ENCODE results near the gene SLFN12L.

The SLFN12L gene

DNA sequence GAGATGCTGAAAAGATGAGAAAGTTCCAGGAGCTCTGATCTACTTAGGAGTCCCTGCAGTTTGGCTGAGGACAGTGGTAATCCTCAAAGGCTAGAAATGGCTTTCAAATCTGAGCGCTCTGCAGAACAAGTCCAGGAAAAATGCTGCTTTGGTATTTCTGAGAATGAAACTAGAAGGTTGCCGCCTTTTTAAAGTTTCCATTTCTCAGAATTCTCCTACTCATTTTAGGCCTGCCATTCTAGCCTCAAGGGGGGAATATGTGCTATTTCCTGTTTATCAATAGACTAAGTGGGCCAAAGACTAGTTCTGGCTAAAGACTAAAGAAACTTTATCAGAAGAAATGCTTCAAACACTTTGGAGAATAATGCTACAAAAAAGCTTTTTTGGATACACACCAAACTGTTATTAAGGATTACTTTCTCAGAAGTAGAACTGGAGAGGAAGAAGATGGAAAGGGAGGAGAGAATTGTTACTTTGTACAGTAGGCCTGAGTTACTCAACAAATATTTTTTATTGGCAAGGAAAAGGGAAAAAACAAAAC, at the start of gene SLFN12L:
SLFN12L (minus strand) TSS at position 78 of the 541 bp plus-strand sequence. CDS start 15,314 bp downstream, outside the sequence.
- no peak for DNase-seq (ENCODE audit: low spot score)
- H3K4me3 ChIP-seq, result no peak within 1 kb of the TSS
- H3K27ac ChIP-seq, result peak within 1 kb of the TSS in 1 of 2 donors; percentile 10
- TF ChIP-seq, protein P1, sequence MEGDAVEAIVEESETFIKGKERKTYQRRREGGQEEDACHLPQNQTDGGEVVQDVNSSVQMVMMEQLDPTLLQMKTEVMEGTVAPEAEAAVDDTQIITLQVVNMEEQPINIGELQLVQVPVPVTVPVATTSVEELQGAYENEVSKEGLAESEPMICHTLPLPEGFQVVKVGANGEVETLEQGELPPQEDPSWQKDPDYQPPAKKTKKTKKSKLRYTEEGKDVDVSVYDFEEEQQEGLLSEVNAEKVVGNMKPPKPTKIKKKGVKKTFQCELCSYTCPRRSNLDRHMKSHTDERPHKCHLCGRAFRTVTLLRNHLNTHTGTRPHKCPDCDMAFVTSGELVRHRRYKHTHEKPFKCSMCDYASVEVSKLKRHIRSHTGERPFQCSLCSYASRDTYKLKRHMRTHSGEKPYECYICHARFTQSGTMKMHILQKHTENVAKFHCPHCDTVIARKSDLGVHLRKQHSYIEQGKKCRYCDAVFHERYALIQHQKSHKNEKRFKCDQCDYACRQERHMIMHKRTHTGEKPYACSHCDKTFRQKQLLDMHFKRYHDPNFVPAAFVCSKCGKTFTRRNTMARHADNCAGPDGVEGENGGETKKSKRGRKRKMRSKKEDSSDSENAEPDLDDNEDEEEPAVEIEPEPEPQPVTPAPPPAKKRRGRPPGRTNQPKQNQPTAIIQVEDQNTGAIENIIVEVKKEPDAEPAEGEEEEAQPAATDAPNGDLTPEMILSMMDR (IDR thresholded peaks at IDR 0.05), result no peak

DNA sequence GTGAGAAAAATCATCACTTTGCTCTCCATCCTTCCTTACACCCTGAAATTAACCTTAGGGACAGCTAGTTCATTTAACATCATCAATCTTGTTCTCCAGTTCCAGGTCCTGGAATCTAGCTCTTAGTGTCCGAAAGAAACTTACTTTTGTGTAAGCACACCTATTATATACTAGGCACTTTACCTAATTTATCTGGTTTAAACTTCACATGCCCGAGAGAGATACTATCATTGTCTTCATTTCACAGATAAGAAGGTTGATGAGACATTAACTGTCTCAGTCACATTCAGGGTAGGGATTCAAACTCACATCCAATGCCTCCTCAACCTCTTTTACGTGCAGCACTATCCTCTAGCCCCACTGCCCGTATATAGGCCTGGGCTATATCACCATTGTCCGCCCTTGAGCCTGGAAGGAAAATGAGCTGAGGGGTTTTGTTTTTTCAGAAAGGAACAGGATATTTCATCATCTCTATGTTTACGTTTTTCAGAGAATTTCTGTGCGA, 49.1 kb upstream of the SLFN12L start:
- Histone ChIP-seq H3K4me3 (peak overlapping the region; percentile 98), H3K27ac (peak overlapping the region; percentile 93 to 95)
- DNase-seq (ENCODE audit: low spot score), result no peak
- TF ChIP-seq, protein P1 (IDR thresholded peaks at IDR 0.05), result no peak

DNA sequence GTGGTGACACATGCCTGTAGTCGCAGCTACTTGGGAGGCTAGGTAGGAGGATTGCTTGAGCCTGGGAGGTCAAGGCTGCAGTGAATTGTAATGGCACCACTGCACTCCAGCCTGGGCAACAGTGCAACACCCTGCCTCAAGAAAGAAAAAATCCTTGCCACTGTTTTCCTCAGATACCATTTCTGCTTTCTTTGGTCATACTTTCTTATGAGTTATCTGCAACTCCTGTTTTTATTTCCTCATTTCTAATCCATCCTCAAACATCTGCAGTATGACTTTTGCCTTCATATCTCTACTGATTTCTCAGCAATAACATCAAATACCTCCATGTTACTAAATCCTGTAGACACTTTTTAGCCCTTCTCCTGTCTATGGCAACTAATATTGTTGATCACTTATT, 46.6 kb upstream of the SLFN12L start:
- no peak for DNase-seq (ENCODE audit: low spot score)
- H3K27ac ChIP-seq, result no peak overlapping the region
- TF ChIP-seq, protein P1 (IDR thresholded peaks at IDR 0.05), result no peak
- no peak overlapping the region for H3K4me3 ChIP-seq

DNA sequence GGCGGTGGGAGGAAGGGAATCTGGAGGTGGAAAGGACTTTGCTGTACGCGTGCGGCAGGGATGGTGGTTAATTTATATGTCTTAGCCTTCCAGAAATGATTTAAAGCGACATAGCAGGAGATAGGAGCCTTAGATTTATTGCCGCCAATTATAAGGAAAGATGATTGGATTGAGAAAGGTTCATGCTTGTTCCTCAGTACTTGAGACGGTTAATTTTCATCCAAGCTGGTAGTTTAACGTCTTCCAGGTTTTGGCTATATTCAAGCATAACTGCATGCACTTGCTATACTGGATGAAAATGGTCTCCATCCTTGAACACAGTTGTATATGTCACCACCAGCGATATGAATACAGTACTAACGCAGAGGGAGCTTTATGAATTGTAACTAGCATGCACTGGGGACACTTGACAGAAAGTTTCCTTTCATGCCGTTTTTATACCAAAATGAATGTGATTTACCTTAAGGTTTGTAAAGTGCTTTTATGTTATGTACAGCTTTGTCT, 41.5 kb upstream of the SLFN12L start:
- Histone ChIP-seq H3K4me3 (peak overlapping the region; percentile 75), H3K27ac (peak overlapping the region; percentile 76 to 92)
- TF ChIP-seq, protein P1 (IDR thresholded peaks at IDR 0.05), result no peak
- DNase-seq (ENCODE audit: low spot score), result no peak

DNA sequence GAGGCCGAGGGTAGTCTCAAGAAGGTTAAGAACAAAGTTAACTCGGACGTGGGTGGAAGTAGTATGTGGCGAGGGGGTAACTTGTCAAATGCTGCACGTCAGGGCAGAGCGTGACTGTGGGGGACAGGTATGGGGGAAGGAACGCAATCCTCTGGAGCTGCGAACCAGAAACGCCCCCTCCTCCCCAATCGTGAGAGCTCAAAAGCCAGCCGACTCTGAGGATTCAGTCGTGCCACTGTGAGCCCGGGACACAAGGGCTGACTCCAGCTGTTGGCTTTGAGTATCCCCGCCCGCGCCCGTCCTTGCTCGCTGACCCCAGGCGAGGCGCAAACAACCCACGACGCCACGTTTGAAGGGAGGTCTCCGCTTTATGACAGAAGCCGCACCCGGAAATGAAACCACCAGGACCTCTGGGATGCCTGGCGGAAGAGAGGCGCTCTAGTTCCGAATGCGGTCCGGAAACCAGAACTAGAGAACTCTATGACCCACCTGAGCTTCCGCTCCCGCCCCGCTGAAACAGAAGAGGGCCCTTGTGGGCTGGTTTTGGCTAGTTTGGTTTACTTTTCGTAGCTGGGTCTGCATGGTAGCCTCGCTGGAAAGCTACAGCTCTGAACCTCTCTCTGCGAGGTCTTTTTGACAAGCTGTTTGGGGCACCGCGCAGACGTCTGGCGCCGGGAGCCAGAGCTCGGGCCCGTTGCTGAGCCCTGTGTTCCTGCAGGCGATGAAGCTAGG, 40.9 kb upstream of the SLFN12L start, which contains the start of gene PEX12:
PEX12 (minus strand) TSS at position 375 of the 732 bp plus-strand sequence. CDS start 550 bp downstream, outside the sequence.
- peak; percentile 92 for DNase-seq (ENCODE audit: low spot score)
- Histone ChIP-seq H3K4me3 (peak within 1 kb of the TSS; percentile 75), H3K27ac (peak within 1 kb of the TSS; percentile 76 to 92)
- TF ChIP-seq, protein P1 (IDR thresholded peaks at IDR 0.05), result no peak

DNA sequence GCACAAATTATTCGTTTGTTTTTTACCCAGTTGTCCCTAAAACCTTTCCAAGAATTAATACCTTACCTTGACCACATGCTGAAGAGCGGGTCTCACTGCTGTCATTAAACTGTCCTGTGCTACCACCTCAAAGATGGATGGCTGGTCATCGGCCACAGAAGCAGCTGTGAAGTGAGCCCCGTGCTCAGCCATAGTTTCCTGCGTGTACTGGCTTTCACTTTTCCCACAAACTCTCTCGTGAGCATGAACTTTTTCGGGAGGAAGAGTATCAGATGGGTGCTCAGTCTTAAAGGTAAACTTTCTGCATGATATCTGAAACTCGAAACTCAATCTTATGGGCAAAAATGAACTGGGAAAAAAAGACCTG, 40.3 kb upstream of the SLFN12L start:
- peak overlapping the region; percentile 76 to 92 for H3K27ac ChIP-seq
- TF ChIP-seq, protein P1 (IDR thresholded peaks at IDR 0.05), result no peak
- DNase-seq (ENCODE audit: low spot score), result no peak
- peak overlapping the region; percentile 75 for H3K4me3 ChIP-seq

Data from coronary artery (tissue), 2 donors.